GM12873 (cell line): Measurements from ENCODE around the gene SMIM32.

ENCODE experiments used
- CTCF ChIP-seq: IDR thresholded peaks from 2 replicates; pipeline ENCODE4 v1.5.1; 2012; ENCODE audit warnings: low read depth, mild to moderate bottlenecking, moderate library complexity, low read length, control low read depth; ENCODE audit not compliant: insufficient read depth; ENCODE audit errors: missing control alignments

Gene SMIM32

GRCh38 chr5:136200761-136201160 is 7.8 kb upstream of the SMIM32 start:
- TF ChIP-seq CTCF = no peak

GRCh38 chr5:136200130-136200529 is 7.2 kb upstream of the SMIM32 start:
- TF ChIP-seq CTCF = no peak

GRCh38 chr5:136199408-136199807 is 6.4 kb upstream of the SMIM32 start:
- no peak for TF ChIP-seq CTCF

- no peak for TF ChIP-seq CTCF
These were observed 5.5 kb upstream of the SMIM32 start for GRCh38 chr5:136198453-136198852.

- no peak for TF ChIP-seq CTCF
These were observed 4.6 kb upstream of the SMIM32 start for GRCh38 chr5:136197462-136198142.

GRCh38 chr5:136195971-136196820 is 3.2 kb upstream of the SMIM32 start:
- no peak for TF ChIP-seq CTCF

- TF ChIP-seq CTCF = no peak
These were observed 1.6 kb upstream of the SMIM32 start for GRCh38 chr5:136194576-136194975.
